Stimulated activated CD8-positive, alpha-beta memory T cell treated with anti-CD3 and anti-CD28 coated beads, Interleukin-4, amount 100 ng/mL, for 1 hour (primary cell): ENCODE data around the gene ILK.

Source experiments
- DNase-seq, 2 donors: peaks; one replicate each; pipeline ENCODE4 v3.0.0-alpha.2; 2020; ENCODE audit warnings: low read depth in 2 of 2, low spot score in 1 of 2

Gene ILK

GRCh38 chr11:6633422-6634408 is 30.1 kb downstream of the ILK start:
- no peak for DNase-seq

- no peak for DNase-seq
Measured at GRCh38 chr11:6634534-6634933, 31.0 kb downstream of the ILK start.

GRCh38 chr11:6635082-6635932 is 31.7 kb downstream of the ILK start:
- DNase-seq, result no peak

GRCh38 chr11:6636480-6636879 is 32.9 kb downstream of the ILK start:
- DNase-seq, result no peak

- no peak for DNase-seq
Measured at GRCh38 chr11:6637871-6638270, 34.3 kb downstream of the ILK start.

GRCh38 chr11:6638429-6638828 is 34.9 kb downstream of the ILK start:
- DNase-seq, result no peak

GRCh38 chr11:6640036-6640984 is 36.7 kb downstream of the ILK start:
- DNase-seq, result no peak

- no peak for DNase-seq
Measured at GRCh38 chr11:6640985-6641701, 37.6 kb downstream of the ILK start.

- no peak for DNase-seq
Measured at GRCh38 chr11:6642957-6643356, 39.4 kb downstream of the ILK start.

- DNase-seq, result no peak
Measured at GRCh38 chr11:6646071-6646470, 42.5 kb downstream of the ILK start.

GRCh38 chr11:6646576-6646917 is 43.0 kb downstream of the ILK start:
- DNase-seq, result no peak

- DNase-seq, result no peak
Measured at GRCh38 chr11:6646918-6647679, 43.5 kb downstream of the ILK start.

GRCh38 chr11:6647836-6648235 is 44.3 kb downstream of the ILK start:
- DNase-seq, result no peak

GRCh38 chr11:6648501-6648900 is 44.9 kb downstream of the ILK start:
- no peak for DNase-seq

GRCh38 chr11:6650104-6650503 is 46.5 kb downstream of the ILK start:
- DNase-seq, result no peak

GRCh38 chr11:6650980-6651379 is 47.4 kb downstream of the ILK start:
- no peak for DNase-seq

- no peak for DNase-seq
Measured at GRCh38 chr11:6652182-6652581, 48.6 kb downstream of the ILK start.

- no peak for DNase-seq
Measured at GRCh38 chr11:6653097-6653496, 49.5 kb downstream of the ILK start.

- no peak for DNase-seq
Measured at GRCh38 chr11:6653656-6654055, 50.1 kb downstream of the ILK start.
